Central memory CD8-positive, alpha-beta T cell (primary cell): ENCODE data around the gene ANP32A.
A peak's percentile ranks its signal among the peaks of the same experiment; 100 is the strongest.
"Not testable (repeated sequence)": the region's sequence is repeated elsewhere in the genome, so short reads cannot be mapped to it uniquely, and the experiment has no call there.

Experiments used
- ATAC-seq: fragments of 150-1000 bp; cut with Tn5 transposase; replicated peaks from 2 replicates; pipeline ENCODE4 v1.10.0; 2022; ENCODE audit warnings: mild to moderate bottlenecking, moderate FRiP score, moderate number of reproducible peaks; ENCODE audit not compliant: poor library complexity, severe bottlenecking; ENCODE audit errors: extremely low read depth
- DNase-seq, 2 donors: peaks; one replicate each; pipeline ENCODE4 v3.0.0; 2021; ENCODE audit warnings: low spot score in 2 of 2
- H3K27ac Mint-ChIP-seq: one replicate; pipeline ENCODE4 v1.8.0; 2022; ENCODE audit warnings: low read depth, mild to moderate bottlenecking, moderate library complexity, mixed read lengths
- H3K27me3 Mint-ChIP-seq: one replicate; pipeline ENCODE4 v1.8.0; 2022; ENCODE audit warnings: mixed read lengths
- H3K36me3 Mint-ChIP-seq: one replicate; pipeline ENCODE4 v1.8.0; 2022; ENCODE audit warnings: mild to moderate bottlenecking, moderate library complexity, mixed read lengths; ENCODE audit not compliant: insufficient read depth
- H3K4me1 Mint-ChIP-seq: one replicate; pipeline ENCODE4 v1.8.0; 2022; ENCODE audit warnings: mixed read lengths
- H3K4me3 Mint-ChIP-seq: one replicate; pipeline ENCODE4 v1.8.0; 2022; ENCODE audit warnings: mild to moderate bottlenecking, moderate library complexity, mixed read lengths
- H3K9me3 Mint-ChIP-seq: one replicate; pipeline ENCODE4 v1.8.0; 2022; ENCODE audit warnings: mixed read lengths

Gene ANP32A

GRCh38 chr15:68820295-68821189, at the start of gene ANP32A:
Gene ANP32A, minus strand, starts transcription at chr15:68820895. Its CDS starts 144 bp downstream, at chr15:68820751.
- Mint-ChIP-seq H3K4me1 (peaks cover 29% of the 10 kb centered on the region), H3K36me3 (peaks cover 25% of the 10 kb centered on the region), H3K4me3 (peak within 1 kb of the TSS; percentile 98), H3K27me3 (no peaks in the 10 kb centered on the region), H3K27ac (peak within 1 kb of the TSS; percentile 99), H3K9me3 (no peaks in the 10 kb centered on the region)
- ATAC-seq, result peak; percentile 54
- DNase-seq, result peak; percentile 94 to 96

GRCh38 chr15:68868296-68868695, 47.6 kb upstream of the ANP32A start:
- no peak for ATAC-seq
- Mint-ChIP-seq H3K4me3 (no peak overlapping the region), H3K36me3 (peaks cover 2% of the 10 kb centered on the region)

GRCh38 chr15:68862415-68862814, 41.7 kb upstream of the ANP32A start:
- Mint-ChIP-seq H3K27ac (no peak overlapping the region), H3K9me3 (peaks cover 12% of the 10 kb centered on the region), H3K4me1 (no peaks in the 10 kb centered on the region), H3K27me3 (peaks cover 31% of the 10 kb centered on the region), H3K4me3 (no peak overlapping the region), H3K36me3 (no peaks in the 10 kb centered on the region)
- ATAC-seq (no peak), DNase-seq (no peak)

More at GRCh38 chr15:68868296-68868695, 47.6 kb upstream of the ANP32A start:
- no peaks in the 10 kb centered on the region for H3K4me1 Mint-ChIP-seq
- DNase-seq, result no peak
- peaks cover 22% of the 10 kb centered on the region for H3K27me3 Mint-ChIP-seq
- H3K27ac Mint-ChIP-seq, result no peak overlapping the region
- peaks cover 6% of the 10 kb centered on the region for H3K9me3 Mint-ChIP-seq

- Mint-ChIP-seq H3K9me3 (peaks cover 13% of the 10 kb centered on the region), H3K27me3 (peaks cover 36% of the 10 kb centered on the region)
- not testable (repeated sequence) for H3K27ac Mint-ChIP-seq, H3K4me3 Mint-ChIP-seq, ATAC-seq, H3K36me3 Mint-ChIP-seq, H3K4me1 Mint-ChIP-seq, DNase-seq
These were observed 38.0 kb upstream of the ANP32A start for GRCh38 chr15:68858666-68859065.

GRCh38 chr15:68857443-68857842, 36.7 kb upstream of the ANP32A start:
- H3K27ac Mint-ChIP-seq, H3K4me1 Mint-ChIP-seq, H3K36me3 Mint-ChIP-seq, ATAC-seq, H3K4me3 Mint-ChIP-seq, DNase-seq: not testable (repeated sequence)
- peaks cover 13% of the 10 kb centered on the region for H3K9me3 Mint-ChIP-seq
- peaks cover 42% of the 10 kb centered on the region for H3K27me3 Mint-ChIP-seq

- no peak overlapping the region for H3K4me3 Mint-ChIP-seq
- ATAC-seq (no peak), DNase-seq (no peak)
- peaks cover 8% of the 10 kb centered on the region for H3K9me3 Mint-ChIP-seq
- H3K36me3 Mint-ChIP-seq, result no peaks in the 10 kb centered on the region
- H3K27me3 Mint-ChIP-seq, result peaks cover 56% of the 10 kb centered on the region
- no peak overlapping the region for H3K27ac Mint-ChIP-seq
- H3K4me1 Mint-ChIP-seq, result no peaks in the 10 kb centered on the region
These were observed 31.8 kb upstream of the ANP32A start for GRCh38 chr15:68852461-68852860.

- peaks cover 3% of the 10 kb centered on the region for H3K9me3 Mint-ChIP-seq
- H3K27me3 Mint-ChIP-seq, result peaks cover 51% of the 10 kb centered on the region
- H3K27ac Mint-ChIP-seq, result no peak overlapping the region
These were observed 31.3 kb upstream of the ANP32A start for GRCh38 chr15:68851971-68852370.

GRCh38 chr15:68849497-68849896, 28.8 kb upstream of the ANP32A start:
- no peak for ATAC-seq

More at GRCh38 chr15:68851971-68852370, 31.3 kb upstream of the ANP32A start:
- H3K4me1 Mint-ChIP-seq, result no peaks in the 10 kb centered on the region
- no peaks in the 10 kb centered on the region for H3K36me3 Mint-ChIP-seq
- H3K4me3 Mint-ChIP-seq, result no peak overlapping the region
- ATAC-seq (no peak), DNase-seq (no peak)

GRCh38 chr15:68846851-68847439, 26.2 kb upstream of the ANP32A start:
- H3K9me3 Mint-ChIP-seq, result no peaks in the 10 kb centered on the region
- H3K27ac Mint-ChIP-seq, result no peak overlapping the region
- no peak for DNase-seq
- peaks cover 20% of the 10 kb centered on the region for H3K4me1 Mint-ChIP-seq
- no peak for ATAC-seq
- H3K27me3 Mint-ChIP-seq, result peaks cover 62% of the 10 kb centered on the region
- H3K4me3 Mint-ChIP-seq, result no peak overlapping the region
- H3K36me3 Mint-ChIP-seq, result no peaks in the 10 kb centered on the region

More at GRCh38 chr15:68849497-68849896, 28.8 kb upstream of the ANP32A start:
- no peaks in the 10 kb centered on the region for H3K36me3 Mint-ChIP-seq
- no peak overlapping the region for H3K27ac Mint-ChIP-seq
- H3K9me3 Mint-ChIP-seq, result no peaks in the 10 kb centered on the region
- H3K4me1 Mint-ChIP-seq, result peaks cover 7% of the 10 kb centered on the region
- no peak overlapping the region for H3K4me3 Mint-ChIP-seq
- peaks cover 48% of the 10 kb centered on the region for H3K27me3 Mint-ChIP-seq
- no peak for DNase-seq

GRCh38 chr15:68844856-68845550, 24.3 kb upstream of the ANP32A start:
- Mint-ChIP-seq H3K27me3 (peaks cover 78% of the 10 kb centered on the region), H3K27ac (no peak overlapping the region), H3K9me3 (no peaks in the 10 kb centered on the region), H3K36me3 (no peaks in the 10 kb centered on the region), H3K4me3 (no peak overlapping the region), H3K4me1 (peaks cover 20% of the 10 kb centered on the region)
- no peak for DNase-seq
- ATAC-seq, result peak; percentile 36

GRCh38 chr15:68843425-68844311, 23.0 kb upstream of the ANP32A start:
- no peak for DNase-seq

GRCh38 chr15:68842958-68843357, 22.3 kb upstream of the ANP32A start:
- no peaks in the 10 kb centered on the region for H3K9me3 Mint-ChIP-seq
- no peaks in the 10 kb centered on the region for H3K36me3 Mint-ChIP-seq
- ATAC-seq (no peak), DNase-seq (no peak)
- H3K4me1 Mint-ChIP-seq, result peaks cover 20% of the 10 kb centered on the region
- no peak overlapping the region for H3K4me3 Mint-ChIP-seq
- H3K27me3 Mint-ChIP-seq, result peaks cover 74% of the 10 kb centered on the region
- H3K27ac Mint-ChIP-seq, result no peak overlapping the region

More at GRCh38 chr15:68843425-68844311, 23.0 kb upstream of the ANP32A start:
- peaks cover 76% of the 10 kb centered on the region for H3K27me3 Mint-ChIP-seq
- H3K4me3 Mint-ChIP-seq, result no peak overlapping the region
- no peak overlapping the region for H3K27ac Mint-ChIP-seq
- peaks cover 20% of the 10 kb centered on the region for H3K4me1 Mint-ChIP-seq
- peak; percentile 43 for ATAC-seq
- H3K36me3 Mint-ChIP-seq, result no peaks in the 10 kb centered on the region
- H3K9me3 Mint-ChIP-seq, result no peaks in the 10 kb centered on the region
